ENCODE measurements around the gene FOS.

The FOS gene

GRCh38 chr14:75240781-75241180 is 37.8 kb upstream of the FOS start:
- Histone ChIP-seq H3K9ac (ENCODE audit: low read length) (no peak overlapping the region), H3K4me1 (ENCODE audit: control insufficient read depth, insufficient read depth, low read length) (peaks cover 24% of the 10 kb centered on the region), H3K4me3 (ENCODE audit: low read length) (no peak overlapping the region), H3K36me3 (ENCODE audit: control insufficient read depth, insufficient read depth, low read length) (no peaks in the 10 kb centered on the region), H3K27ac (ENCODE audit: low read depth, low read length) (no peak overlapping the region), H3K27me3 (ENCODE audit: control insufficient read depth, insufficient read depth, low read length) (no peaks in the 10 kb centered on the region)

GRCh38 chr14:75242546-75243273 is 35.9 kb upstream of the FOS start:
- H3K9ac ChIP-seq (ENCODE audit: low read length) = no peak overlapping the region
- no peak overlapping the region for H3K4me3 ChIP-seq (ENCODE audit: low read length)
- H3K36me3 ChIP-seq (ENCODE audit: control insufficient read depth, insufficient read depth, low read length) = no peaks in the 10 kb centered on the region
- H3K27ac ChIP-seq (ENCODE audit: low read depth, low read length) = no peak overlapping the region
- peaks cover 19% of the 10 kb centered on the region for H3K4me1 ChIP-seq (ENCODE audit: control insufficient read depth, insufficient read depth, low read length)
- no peaks in the 10 kb centered on the region for H3K27me3 ChIP-seq (ENCODE audit: control insufficient read depth, insufficient read depth, low read length)

- no peak overlapping the region for H3K27ac ChIP-seq (ENCODE audit: low read depth, low read length)
- H3K27me3 ChIP-seq (ENCODE audit: control insufficient read depth, insufficient read depth, low read length) = no peaks in the 10 kb centered on the region
- no peak overlapping the region for H3K9ac ChIP-seq (ENCODE audit: low read length)
- peaks cover 8% of the 10 kb centered on the region for H3K4me1 ChIP-seq (ENCODE audit: control insufficient read depth, insufficient read depth, low read length)
- no peaks in the 10 kb centered on the region for H3K36me3 ChIP-seq (ENCODE audit: control insufficient read depth, insufficient read depth, low read length)
- no peak overlapping the region for H3K4me3 ChIP-seq (ENCODE audit: low read length)
Observed at GRCh38 chr14:75244121-75244520, 34.5 kb upstream of the FOS start.

- Histone ChIP-seq H3K27me3 (ENCODE audit: control insufficient read depth, insufficient read depth, low read length) (no peaks in the 10 kb centered on the region), H3K27ac (ENCODE audit: low read depth, low read length) (no peak overlapping the region), H3K9ac (ENCODE audit: low read length) (no peak overlapping the region), H3K36me3 (ENCODE audit: control insufficient read depth, insufficient read depth, low read length) (no peaks in the 10 kb centered on the region), H3K4me3 (ENCODE audit: low read length) (no peak overlapping the region), H3K4me1 (ENCODE audit: control insufficient read depth, insufficient read depth, low read length) (peaks cover 2% of the 10 kb centered on the region)
Observed at GRCh38 chr14:75246546-75247285, 31.9 kb upstream of the FOS start.

GRCh38 chr14:75247286-75247922 is 31.2 kb upstream of the FOS start:
- Histone ChIP-seq H3K36me3 (ENCODE audit: control insufficient read depth, insufficient read depth, low read length) (no peaks in the 10 kb centered on the region), H3K27me3 (ENCODE audit: control insufficient read depth, insufficient read depth, low read length) (no peaks in the 10 kb centered on the region), H3K9ac (ENCODE audit: low read length) (no peak overlapping the region), H3K4me1 (ENCODE audit: control insufficient read depth, insufficient read depth, low read length) (peaks cover 2% of the 10 kb centered on the region), H3K27ac (ENCODE audit: low read depth, low read length) (no peak overlapping the region), H3K4me3 (ENCODE audit: low read length) (no peak overlapping the region)

- H3K4me3 ChIP-seq (ENCODE audit: low read length) = no peak overlapping the region
- H3K27ac ChIP-seq (ENCODE audit: low read depth, low read length) = no peak overlapping the region
Observed at GRCh38 chr14:75247939-75248338, 30.7 kb upstream of the FOS start.

GRCh38 chr14:75249251-75249957 is 29.2 kb upstream of the FOS start:
- Histone ChIP-seq H3K27ac (ENCODE audit: low read depth, low read length) (no peak overlapping the region), H3K4me1 (ENCODE audit: control insufficient read depth, insufficient read depth, low read length) (no peaks in the 10 kb centered on the region), H3K9ac (ENCODE audit: low read length) (no peak overlapping the region)

More at GRCh38 chr14:75247939-75248338, 30.7 kb upstream of the FOS start:
- Histone ChIP-seq H3K4me1 (ENCODE audit: control insufficient read depth, insufficient read depth, low read length) (no peaks in the 10 kb centered on the region), H3K27me3 (ENCODE audit: control insufficient read depth, insufficient read depth, low read length) (no peaks in the 10 kb centered on the region), H3K9ac (ENCODE audit: low read length) (no peak overlapping the region), H3K36me3 (ENCODE audit: control insufficient read depth, insufficient read depth, low read length) (no peaks in the 10 kb centered on the region)

GRCh38 chr14:75249958-75250336 is 28.7 kb upstream of the FOS start:
- no peak overlapping the region for H3K9ac ChIP-seq (ENCODE audit: low read length)
- no peak overlapping the region for H3K4me3 ChIP-seq (ENCODE audit: low read length)
- H3K4me1 ChIP-seq (ENCODE audit: control insufficient read depth, insufficient read depth, low read length) = no peaks in the 10 kb centered on the region
- no peaks in the 10 kb centered on the region for H3K27me3 ChIP-seq (ENCODE audit: control insufficient read depth, insufficient read depth, low read length)
- no peaks in the 10 kb centered on the region for H3K36me3 ChIP-seq (ENCODE audit: control insufficient read depth, insufficient read depth, low read length)
- H3K27ac ChIP-seq (ENCODE audit: low read depth, low read length) = no peak overlapping the region

More at GRCh38 chr14:75249251-75249957, 29.2 kb upstream of the FOS start:
- Histone ChIP-seq H3K4me3 (ENCODE audit: low read length) (no peak overlapping the region), H3K36me3 (ENCODE audit: control insufficient read depth, insufficient read depth, low read length) (no peaks in the 10 kb centered on the region), H3K27me3 (ENCODE audit: control insufficient read depth, insufficient read depth, low read length) (no peaks in the 10 kb centered on the region)

GRCh38 chr14:75250800-75251199 is 27.8 kb upstream of the FOS start:
- no peaks in the 10 kb centered on the region for H3K27me3 ChIP-seq (ENCODE audit: control insufficient read depth, insufficient read depth, low read length)

GRCh38 chr14:75252254-75252837 is 26.3 kb upstream of the FOS start:
- H3K36me3 ChIP-seq (ENCODE audit: control insufficient read depth, insufficient read depth, low read length) = no peaks in the 10 kb centered on the region
- no peak overlapping the region for H3K9ac ChIP-seq (ENCODE audit: low read length)
- H3K4me3 ChIP-seq (ENCODE audit: low read length) = no peak overlapping the region
- H3K27ac ChIP-seq (ENCODE audit: low read depth, low read length) = no peak overlapping the region
- no peaks in the 10 kb centered on the region for H3K27me3 ChIP-seq (ENCODE audit: control insufficient read depth, insufficient read depth, low read length)
- no peaks in the 10 kb centered on the region for H3K4me1 ChIP-seq (ENCODE audit: control insufficient read depth, insufficient read depth, low read length)

More at GRCh38 chr14:75250800-75251199, 27.8 kb upstream of the FOS start:
- no peak overlapping the region for H3K9ac ChIP-seq (ENCODE audit: low read length)
- no peaks in the 10 kb centered on the region for H3K36me3 ChIP-seq (ENCODE audit: control insufficient read depth, insufficient read depth, low read length)
- H3K4me3 ChIP-seq (ENCODE audit: low read length) = no peak overlapping the region
- H3K27ac ChIP-seq (ENCODE audit: low read depth, low read length) = no peak overlapping the region
- H3K4me1 ChIP-seq (ENCODE audit: control insufficient read depth, insufficient read depth, low read length) = no peaks in the 10 kb centered on the region

- peaks cover 7% of the 10 kb centered on the region for H3K4me1 ChIP-seq (ENCODE audit: control insufficient read depth, insufficient read depth, low read length)
- H3K36me3 ChIP-seq (ENCODE audit: control insufficient read depth, insufficient read depth, low read length) = no peaks in the 10 kb centered on the region
- H3K27me3 ChIP-seq (ENCODE audit: control insufficient read depth, insufficient read depth, low read length) = no peaks in the 10 kb centered on the region
- H3K4me3 ChIP-seq (ENCODE audit: low read length) = no peak overlapping the region
- H3K9ac ChIP-seq (ENCODE audit: low read length) = no peak overlapping the region
- no peak overlapping the region for H3K27ac ChIP-seq (ENCODE audit: low read depth, low read length)
Observed at GRCh38 chr14:75254381-75254822, 24.2 kb upstream of the FOS start.
